ENCODE measurements around the gene CEP128. TPM values are rescaled to one million over a fixed set of nuclear protein-coding genes. Genes with fewer than 3 reads are reported as not detected.

Gene CEP128
- total RNA-seq, 1 donor from 2014 or later: 3.3 TPM

DNA sequence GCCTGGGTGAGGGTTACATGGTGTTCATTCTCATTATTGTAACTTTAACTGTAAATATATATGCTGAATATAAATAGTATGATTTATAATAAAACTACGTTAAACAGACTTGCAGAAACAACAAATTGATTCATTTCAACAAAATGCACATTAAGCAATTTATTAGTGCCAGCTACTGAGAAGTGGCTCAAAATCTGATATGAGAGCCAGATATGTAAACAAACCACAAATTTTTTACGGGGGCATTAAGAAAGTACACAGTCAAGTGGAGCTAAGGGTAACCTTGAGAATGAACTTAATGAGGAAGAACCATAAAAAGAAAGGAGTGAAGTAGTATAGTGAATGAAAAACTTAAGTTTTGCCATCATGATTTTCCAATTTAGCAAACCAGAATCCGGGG lies 40.3 kb downstream of the CEP128 start:
- H3K27me3 ChIP-seq: no peaks in the 10 kb centered on the region
- TF ChIP-seq, protein P1, sequence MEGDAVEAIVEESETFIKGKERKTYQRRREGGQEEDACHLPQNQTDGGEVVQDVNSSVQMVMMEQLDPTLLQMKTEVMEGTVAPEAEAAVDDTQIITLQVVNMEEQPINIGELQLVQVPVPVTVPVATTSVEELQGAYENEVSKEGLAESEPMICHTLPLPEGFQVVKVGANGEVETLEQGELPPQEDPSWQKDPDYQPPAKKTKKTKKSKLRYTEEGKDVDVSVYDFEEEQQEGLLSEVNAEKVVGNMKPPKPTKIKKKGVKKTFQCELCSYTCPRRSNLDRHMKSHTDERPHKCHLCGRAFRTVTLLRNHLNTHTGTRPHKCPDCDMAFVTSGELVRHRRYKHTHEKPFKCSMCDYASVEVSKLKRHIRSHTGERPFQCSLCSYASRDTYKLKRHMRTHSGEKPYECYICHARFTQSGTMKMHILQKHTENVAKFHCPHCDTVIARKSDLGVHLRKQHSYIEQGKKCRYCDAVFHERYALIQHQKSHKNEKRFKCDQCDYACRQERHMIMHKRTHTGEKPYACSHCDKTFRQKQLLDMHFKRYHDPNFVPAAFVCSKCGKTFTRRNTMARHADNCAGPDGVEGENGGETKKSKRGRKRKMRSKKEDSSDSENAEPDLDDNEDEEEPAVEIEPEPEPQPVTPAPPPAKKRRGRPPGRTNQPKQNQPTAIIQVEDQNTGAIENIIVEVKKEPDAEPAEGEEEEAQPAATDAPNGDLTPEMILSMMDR (IDR thresholded peaks at IDR 0.05): no peak
- H3K4me3 ChIP-seq: no peak overlapping the region
- no peak for DNase-seq (ENCODE audit: low spot score in 2 of 2)
- H3K4me1 ChIP-seq: no peaks in the 10 kb centered on the region
- H3K9me3 ChIP-seq: no peaks in the 10 kb centered on the region
- intact Hi-C loops (cut with DNase I): no loop called here
- no peaks in the 10 kb centered on the region for H3K36me3 ChIP-seq
- H3K27ac ChIP-seq: no peak overlapping the region

DNA sequence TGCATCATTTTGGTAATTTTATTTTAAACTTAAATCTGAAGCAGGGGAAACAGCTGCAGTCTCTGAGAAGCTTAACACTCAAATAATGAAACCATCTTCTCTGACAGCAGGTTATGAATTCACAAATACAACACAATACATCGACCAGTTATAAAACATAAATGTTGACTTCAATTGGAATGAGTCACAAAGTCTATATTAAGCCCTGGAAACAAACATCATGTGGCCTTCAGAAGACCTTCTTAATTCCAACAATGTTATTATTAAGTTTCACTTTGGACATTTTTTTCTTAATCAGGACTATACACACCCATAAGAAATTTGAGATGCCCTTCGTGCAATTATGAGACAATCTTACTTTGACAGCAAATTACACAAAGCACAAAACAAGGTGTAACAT lies 68.9 kb downstream of the CEP128 start:
- intact Hi-C loops (cut with DNase I): no loop called here
- TF ChIP-seq, protein P1 (IDR thresholded peaks at IDR 0.05): no peak
- H3K36me3 ChIP-seq: no peaks in the 10 kb centered on the region

DNA sequence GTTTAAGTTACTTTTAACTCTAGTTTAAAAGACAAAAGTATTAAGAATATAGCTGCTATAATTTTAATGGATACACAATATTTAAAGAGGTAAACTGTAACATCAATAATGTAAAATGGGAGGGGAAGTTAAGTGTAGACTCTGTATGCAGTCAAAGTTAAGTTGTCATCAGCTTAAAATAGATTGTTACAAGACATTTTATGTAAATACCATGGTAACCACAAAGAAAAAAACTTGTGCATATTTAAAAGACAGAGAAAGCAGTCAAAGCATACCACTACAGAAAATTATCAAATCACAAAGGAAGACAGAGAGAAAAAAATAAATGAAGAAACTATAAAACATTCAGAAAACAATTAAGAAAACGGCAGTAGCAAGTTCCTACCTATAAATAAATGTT lies 73.3 kb downstream of the CEP128 start:
- Histone ChIP-seq H3K27me3 (no peaks in the 10 kb centered on the region), H3K36me3 (no peaks in the 10 kb centered on the region), H3K27ac (no peak overlapping the region), H3K9me3 (peaks cover 4 to 21% of the 10 kb centered on the region in 2 donors), H3K4me1 (no peaks in the 10 kb centered on the region), H3K4me3 (no peak overlapping the region)
- DNase-seq (ENCODE audit: low spot score in 2 of 2): no peak
- intact Hi-C loops (cut with DNase I): no loop called here
- TF ChIP-seq, protein P1 (IDR thresholded peaks at IDR 0.05): no peak

More for the DNA sequence above, 68.9 kb downstream of the CEP128 start:
- no peaks in the 10 kb centered on the region for H3K27me3 ChIP-seq
- H3K4me3 ChIP-seq: no peak overlapping the region
- H3K27ac ChIP-seq: no peak overlapping the region
- H3K4me1 ChIP-seq: no peaks in the 10 kb centered on the region
- H3K9me3 ChIP-seq: peaks cover 3 to 13% of the 10 kb centered on the region in 2 donors
- no peak for DNase-seq (ENCODE audit: low spot score in 2 of 2)

DNA sequence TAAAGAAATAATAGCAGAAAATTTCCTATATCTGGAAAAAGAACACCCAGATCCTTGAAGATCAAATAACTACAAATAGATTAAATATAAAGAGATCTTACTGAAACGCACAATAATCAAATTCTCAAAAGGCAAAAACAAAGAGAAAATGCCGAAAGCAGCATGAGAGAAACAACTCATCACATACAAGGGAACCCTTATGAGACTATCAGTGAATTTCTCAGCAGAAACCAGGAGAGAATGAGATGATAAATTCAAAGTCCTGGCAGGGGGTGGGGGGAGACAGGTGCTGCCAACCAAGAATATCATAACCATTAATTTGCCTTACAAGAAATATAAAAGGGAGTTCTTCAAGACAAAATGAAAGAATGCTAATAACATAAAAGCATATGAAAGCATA lies 73.7 kb downstream of the CEP128 start:
- DNase-seq (ENCODE audit: low spot score in 2 of 2): no peak
- Histone ChIP-seq H3K27me3 (no peaks in the 10 kb centered on the region), H3K9me3 (peaks cover 4 to 21% of the 10 kb centered on the region in 2 donors), H3K27ac (no peak overlapping the region), H3K4me3 (no peak overlapping the region), H3K4me1 (no peaks in the 10 kb centered on the region), H3K36me3 (no peaks in the 10 kb centered on the region)
- intact Hi-C loops (cut with DNase I): no loop called here
- TF ChIP-seq, protein P1 (IDR thresholded peaks at IDR 0.05): no peak

DNA sequence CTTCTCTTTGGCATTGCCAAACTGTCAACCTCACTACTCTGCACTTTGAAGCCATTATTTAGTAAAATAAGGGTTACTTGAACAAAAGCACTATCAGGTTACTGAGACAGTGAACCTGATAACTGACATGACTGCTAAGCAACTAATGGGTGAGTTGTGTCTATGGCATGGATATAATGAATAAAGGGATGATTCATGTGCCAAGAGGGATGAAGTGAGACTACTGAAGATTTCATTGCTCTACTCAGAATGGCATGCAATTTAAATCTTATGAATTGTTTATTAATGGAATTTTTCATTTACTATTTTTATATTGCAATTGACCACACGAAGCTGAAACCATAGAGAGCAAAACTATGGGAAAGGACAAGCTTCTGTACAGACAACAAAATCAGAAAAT lies 74.4 kb downstream of the CEP128 start:
- no peak overlapping the region for H3K4me3 ChIP-seq
- no peaks in the 10 kb centered on the region for H3K36me3 ChIP-seq
- H3K9me3 ChIP-seq: peaks cover 4 to 21% of the 10 kb centered on the region in 2 donors
- H3K27ac ChIP-seq: no peak overlapping the region
- DNase-seq (ENCODE audit: low spot score in 2 of 2): no peak
- H3K27me3 ChIP-seq: no peaks in the 10 kb centered on the region
- TF ChIP-seq, protein P1 (IDR thresholded peaks at IDR 0.05): no peak
- no peaks in the 10 kb centered on the region for H3K4me1 ChIP-seq
- intact Hi-C loops (cut with DNase I): no loop called here

DNA sequence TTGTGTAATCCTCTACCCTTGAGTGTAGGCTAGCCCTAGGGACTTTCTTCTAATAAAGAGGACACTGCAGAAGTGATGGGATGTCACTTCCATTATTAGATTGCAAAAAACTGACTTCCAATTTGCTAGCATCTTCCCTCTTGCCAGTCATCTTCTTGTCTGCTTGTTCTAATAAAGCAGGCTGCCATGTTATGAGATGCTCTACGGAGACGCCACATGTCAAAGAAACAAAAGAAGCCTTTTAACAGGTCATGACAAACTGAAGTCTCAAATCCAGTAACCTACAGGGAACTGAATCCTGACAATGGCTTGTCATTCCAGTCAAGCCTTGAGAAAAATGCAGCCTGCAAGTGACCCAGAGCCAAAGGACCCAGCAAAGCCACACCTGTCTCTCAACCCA lies 76.0 kb downstream of the CEP128 start:
- peaks cover 4 to 21% of the 10 kb centered on the region in 2 donors for H3K9me3 ChIP-seq
- intact Hi-C loops (cut with DNase I): no loop called here

More for the DNA sequence above, 76.0 kb downstream of the CEP128 start:
- Histone ChIP-seq H3K36me3 (no peaks in the 10 kb centered on the region), H3K4me1 (no peaks in the 10 kb centered on the region), H3K27ac (no peak overlapping the region), H3K4me3 (no peak overlapping the region), H3K27me3 (no peaks in the 10 kb centered on the region)
- DNase-seq (ENCODE audit: low spot score in 2 of 2): no peak
- TF ChIP-seq, protein P1 (IDR thresholded peaks at IDR 0.05): no peak

Data from ascending aorta (tissue), 2 donors.